H1 (cell line): Measurements from ENCODE around the gene LHPP. TPM values are rescaled to one million over a fixed set of nuclear protein-coding genes. Genes with fewer than 3 reads are reported as not detected.

Source experiments
- ATF3 ChIP-seq: IDR thresholded peaks from 2 replicates; pipeline ENCODE4 v1.6.1; 2011; ENCODE audit warnings: low read depth, mild to moderate bottlenecking, low read length; ENCODE audit not compliant: insufficient read depth
- CHD7 ChIP-seq: fragments of 300-600 bp; sonication (generic); IDR thresholded peaks from 2 replicates; pipeline ENCODE4 v1.7.1; 2012; ENCODE audit warnings: low read length, moderate library complexity, mild to moderate bottlenecking, inconsistent platforms; ENCODE audit not compliant: insufficient replicate concordance
- KDM4A ChIP-seq: IDR thresholded peaks from one replicate; pipeline ENCODE4 v1.7.1; 2012; ENCODE audit warnings: low read depth, mild to moderate bottlenecking, moderate library complexity, low read length, inconsistent platforms; ENCODE audit not compliant: severe bottlenecking
- TAF1 ChIP-seq: IDR thresholded peaks from 2 replicates; pipeline ENCODE4 v1.6.1; 2011; ENCODE audit warnings: mild to moderate bottlenecking, low read depth, low read length
- polyA plus RNA-seq, 7 experiments: library from polyadenylated mRNA; depleted of rRNA in 3 of 7; stranded (reverse) in 5 of 7; unstranded in 2 of 7; fragments of >200 nt in 5 of 7; fragments of 200-250 nt in 2 of 7; gene quantifications; 1 replicate in 5 of 7; 2 replicates in 1 of 7; 4 replicates in 1 of 7; pipeline versions ENCODE4 v1.2.1 to v1.2.3, GENCODE V29; 2011 to 2013; ENCODE audit warnings: missing spikeins in 2 of 7, mixed read lengths in 2 of 7
- total RNA-seq: library from RNA; stranded (reverse); fragmentation: NEBNext Ultra II Directional; extraction: Animal tissue kit (Norgen Biotek cat#: 25700); gene quantifications from 2 replicates; pipeline ENCODE4 v1.2.1, GENCODE V29; 2021

Gene LHPP
- total and polyA plus RNA-seq, 2 of the 8 experiments (the other 6 are each of a cell fraction or from before 2014, with no cell fraction given), result 26.0 to 45.0 TPM

GRCh38 chr10:124473070-124473469 lies 11.4 kb downstream of the LHPP start (continued):
- TF ChIP-seq CHD7 (no peak), ATF3 (no peak), TAF1 (no peak), KDM4A (no peak)
- TF ChIP-seq, all 59 proteins: peak for 0
